SU-DHL-6 (cell line): Measurements from ENCODE around the gene AQP10.

Source experiments
- H2AFZ ChIP-seq: fragments of 200-600 bp; sonication (generic); 2 replicates; pipeline ENCODE4 v1.6.1; 2014; ENCODE audit warnings: low read depth, mild to moderate bottlenecking, moderate library complexity, mixed read lengths, antibody characterized with exemption, low read length; ENCODE audit not compliant: severe bottlenecking
- H3F3A ChIP-seq: fragments of 200-600 bp; shearing (Covaris generic); 2 replicates; pipeline ENCODE4 v1.6.0; 2016; ENCODE audit warnings: antibody characterized with exemption, mild to moderate bottlenecking; ENCODE audit not compliant: insufficient read depth
- H3K27ac ChIP-seq: fragments of 200-600 bp; sonication (generic); 2 replicates; pipeline ENCODE4 v1.5.1; 2016; ENCODE audit warnings: low read depth, mild to moderate bottlenecking, low read length, moderate library complexity, mixed read lengths
- H3K27me3 ChIP-seq: fragments of 200-600 bp; sonication (generic), shearing (Covaris generic); 2 replicates; pipeline ENCODE4 v1.6.0; 2014; ENCODE audit warnings: mild to moderate bottlenecking, low read length
- H3K36me3 ChIP-seq: fragments of 200-600 bp; sonication (generic); 2 replicates; pipeline ENCODE4 v1.6.1; 2014; ENCODE audit warnings: mild to moderate bottlenecking, low read length, mixed read lengths
- H3K4me2 ChIP-seq: fragments of 300-600, 200-600 bp; shearing (Covaris generic), sonication (generic); 2 replicates; pipeline ENCODE4 v1.6.0; 2014; ENCODE audit warnings: low read length, low read depth, mild to moderate bottlenecking; ENCODE audit not compliant: poor library complexity, severe bottlenecking
- H3K4me3 ChIP-seq: fragments of 200-600 bp; sonication (generic); 2 replicates; pipeline ENCODE4 v1.5.1; 2014; ENCODE audit warnings: antibody characterized with exemption, low read length, mild to moderate bottlenecking, mixed read lengths; ENCODE audit not compliant: insufficient read depth, poor library complexity, severe bottlenecking
- H3K79me2 ChIP-seq: fragments of 200-600 bp; sonication (generic); 2 replicates; pipeline ENCODE4 v1.6.1; 2014; ENCODE audit warnings: mild to moderate bottlenecking, low read length, moderate library complexity; ENCODE audit not compliant: insufficient read depth
- H3K9ac ChIP-seq: fragments of 200-600 bp; sonication (generic); 2 replicates; pipeline ENCODE4 v1.7.0; 2014; ENCODE audit warnings: mild to moderate bottlenecking, low read length
- H3K9me2 ChIP-seq: fragments of 200-600 bp; sonication (generic); replicated peaks from 2 replicates; pipeline ENCODE4 v1.6.1; 2014; ENCODE audit warnings: low read length; ENCODE audit not compliant: insufficient read depth
- H3K9me3 ChIP-seq: fragments of 200-600 bp; sonication (generic); 2 replicates; pipeline ENCODE4 v1.6.1; 2014; ENCODE audit warnings: low read length, mixed read lengths; ENCODE audit not compliant: insufficient read depth
- H4K20me1 ChIP-seq: fragments of 200-600 bp; sonication (generic); 2 replicates; pipeline ENCODE4 v1.6.1; 2014; ENCODE audit warnings: low read depth, mild to moderate bottlenecking, antibody characterized with exemption, low read length, moderate library complexity, mixed read lengths
- CTCF ChIP-seq: fragments of 200-600 bp; sonication (generic); IDR thresholded peaks from one replicate; pipeline ENCODE4 v1.5.1; 2017; ENCODE audit warnings: antibody characterized with exemption, mild to moderate bottlenecking, low read length, moderate library complexity; ENCODE audit not compliant: insufficient read depth, poor library complexity, severe bottlenecking
- EZH2phosphoT487 ChIP-seq: fragments of 200-600 bp; sonication (generic), shearing (Covaris generic); conservative IDR thresholded peaks from 2 replicates; pipeline ENCODE4 v1.6.1; 2018; ENCODE audit warnings: mild to moderate bottlenecking, antibody characterized with exemption, low read length, moderate library complexity, mixed read lengths

AQP10 gene

GRCh38 chr1:154324241-154324640 is 3.3 kb downstream of the AQP10 start:
- TF ChIP-seq CTCF (no peak), EZH2phosphoT487 (no peak)
- Histone ChIP-seq H3K4me2 (peak overlapping the region; percentile 85), H3K4me3 (peak overlapping the region; percentile 65), H3K9ac (peak overlapping the region; percentile 55; the same call in 1 of the 2 replicates), H3K9me2 (no peaks in the 10 kb centered on the region), H3F3A (0 out of 2 replicates have a peak, but pooled peaks cover 2% of the 10 kb centered on the region), H3K36me3 (no peaks in the 10 kb centered on the region), H3K27ac (no peak overlapping the region), H3K27me3 (no peaks in the 10 kb centered on the region), H4K20me1 (no peaks in the 10 kb centered on the region), H3K9me3 (no peaks in the 10 kb centered on the region), H3K79me2 (no peaks in the 10 kb centered on the region), H2AFZ (no peak overlapping the region)

- Histone ChIP-seq H3K36me3 (no peaks in the 10 kb centered on the region), H3K79me2 (no peaks in the 10 kb centered on the region), H3K4me2 (peak within 1 kb of the TSS; percentile 85), H3K9ac (peak within 1 kb of the TSS; percentile 55), H4K20me1 (no peaks in the 10 kb centered on the region), H3K27me3 (no peaks in the 10 kb centered on the region), H3K4me3 (peak within 1 kb of the TSS; percentile 65), H3K9me2 (no peaks in the 10 kb centered on the region), H3K9me3 (no peaks in the 10 kb centered on the region), H3K27ac (no peak within 1 kb of the TSS), H3F3A (0 out of 2 replicates have a peak, but pooled peaks cover 2% of the 10 kb centered on the region), H2AFZ (peak within 1 kb of the TSS; percentile 68)
- peak; percentile 95 for TF ChIP-seq CTCF
- no peak for TF ChIP-seq EZH2phosphoT487
Observed at GRCh38 chr1:154324669-154325582, 4.0 kb downstream of the AQP10 start, which contains the start of gene ATP8B2. Gene ATP8B2, plus strand, starts transcription at chr1:154325525. Its CDS starts 2,617 bp downstream, at chr1:154328142.

DNA sequence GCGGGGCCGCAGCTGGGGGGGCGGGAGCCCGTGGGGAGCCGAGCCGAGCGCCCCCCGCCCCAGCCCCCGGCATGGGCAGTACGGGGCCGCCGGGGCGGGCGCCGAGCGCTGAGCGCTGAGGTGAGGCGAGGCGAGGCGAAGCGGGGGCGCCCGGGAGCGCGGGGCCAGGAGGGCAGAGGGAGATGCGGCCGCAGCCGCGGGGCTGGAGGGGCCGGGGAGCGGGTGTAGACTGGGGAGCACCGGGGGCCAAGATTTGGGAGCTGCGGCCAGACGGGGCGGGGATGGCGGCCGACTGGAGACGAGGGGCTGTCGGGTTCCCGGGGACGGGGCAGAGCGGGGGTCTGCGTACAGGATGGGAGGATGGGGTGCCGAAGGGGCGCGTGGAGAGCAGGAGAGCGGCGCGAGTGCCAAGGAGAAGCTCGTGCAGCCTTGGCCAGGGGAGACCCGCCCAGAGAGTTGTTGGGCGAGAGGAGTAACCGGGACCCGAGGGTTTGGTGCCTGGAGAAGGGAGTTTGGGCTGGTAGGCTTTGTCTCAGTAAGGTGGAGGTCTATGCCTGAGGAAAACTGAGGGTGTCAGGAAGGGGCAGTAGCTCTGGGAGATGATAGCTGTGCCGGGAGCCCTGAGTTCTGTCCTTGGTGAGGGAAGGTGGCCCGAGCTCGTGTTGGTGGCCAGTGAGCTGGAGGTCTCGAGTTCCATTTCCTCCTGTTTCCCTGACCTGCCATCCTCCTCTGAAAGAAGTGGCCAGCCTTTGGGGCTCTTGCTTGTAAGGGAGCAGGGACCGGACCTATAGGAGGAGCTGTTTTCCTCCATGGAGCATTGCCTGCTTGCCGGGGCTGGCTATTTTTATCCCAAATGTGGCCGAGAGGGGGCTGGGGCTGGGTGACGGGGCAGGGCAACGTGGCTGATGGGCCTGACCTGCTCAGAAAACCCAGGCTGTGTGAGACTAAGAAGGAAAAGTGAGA is 5.0 kb downstream of the AQP10 start:
- Histone ChIP-seq H3K27me3 (no peaks in the 10 kb centered on the region), H4K20me1 (no peaks in the 10 kb centered on the region), H3K79me2 (no peaks in the 10 kb centered on the region), H3K9me2 (no peaks in the 10 kb centered on the region), H2AFZ (no peak overlapping the region), H3K9me3 (no peaks in the 10 kb centered on the region), H3K36me3 (no peaks in the 10 kb centered on the region), H3K4me2 (peak overlapping the region; percentile 85), H3F3A (0 out of 2 replicates have a peak, but pooled peaks cover 2% of the 10 kb centered on the region), H3K4me3 (peak overlapping the region; percentile 65), H3K27ac (no peak overlapping the region), H3K9ac (peak overlapping the region; percentile 55; the same call in 1 of the 2 replicates)
- TF ChIP-seq EZH2phosphoT487 (no peak), CTCF (no peak)
